ENCODE data around the gene CBS.
"Not testable (repeated sequence)": the region's sequence is repeated elsewhere in the genome, so short reads cannot be mapped to it uniquely, and the experiment has no call there.

The CBS gene

GRCh38 chr21:43068065-43068464 is 7.6 kb downstream of the CBS start:
- DNase-seq (ENCODE audit: low read depth, low spot score): not testable (repeated sequence)

- not testable (repeated sequence) for DNase-seq (ENCODE audit: low read depth, low spot score)
Measured at GRCh38 chr21:43066690-43067089, 8.9 kb downstream of the CBS start.

- not testable (repeated sequence) for DNase-seq (ENCODE audit: low read depth, low spot score)
Measured at GRCh38 chr21:43065991-43066390, 9.6 kb downstream of the CBS start.

- DNase-seq (ENCODE audit: low read depth, low spot score): not testable (repeated sequence)
Measured at GRCh38 chr21:43064265-43064917, 11.2 kb downstream of the CBS start.

- DNase-seq (ENCODE audit: low read depth, low spot score): not testable (repeated sequence)
Measured at GRCh38 chr21:43062955-43063664, 12.5 kb downstream of the CBS start.

GRCh38 chr21:43053112-43053511 is 22.5 kb downstream of the CBS start:
- not testable (repeated sequence) for DNase-seq (ENCODE audit: low read depth, low spot score)

GRCh38 chr21:43045876-43046821 is 29.5 kb downstream of the CBS start:
- not testable (repeated sequence) for DNase-seq (ENCODE audit: low read depth, low spot score)

GRCh38 chr21:43045165-43045875 is 30.3 kb downstream of the CBS start:
- DNase-seq (ENCODE audit: low read depth, low spot score): not testable (repeated sequence)

- not testable (repeated sequence) for DNase-seq (ENCODE audit: low read depth, low spot score)
Measured at GRCh38 chr21:43044547-43044946, 31.1 kb downstream of the CBS start.

GRCh38 chr21:43043291-43043690 is 32.3 kb downstream of the CBS start:
- not testable (repeated sequence) for DNase-seq (ENCODE audit: low read depth, low spot score)

GRCh38 chr21:43042169-43042568 is 33.5 kb downstream of the CBS start:
- not testable (repeated sequence) for DNase-seq (ENCODE audit: low read depth, low spot score)

- not testable (repeated sequence) for DNase-seq (ENCODE audit: low read depth, low spot score)
Measured at GRCh38 chr21:43038659-43039044, 37.0 kb downstream of the CBS start.

GRCh38 chr21:43037918-43038658 is 37.5 kb downstream of the CBS start:
- DNase-seq (ENCODE audit: low read depth, low spot score): not testable (repeated sequence)

GRCh38 chr21:43036889-43037288 is 38.7 kb downstream of the CBS start:
- DNase-seq (ENCODE audit: low read depth, low spot score): not testable (repeated sequence)

GRCh38 chr21:43034826-43035225 is 40.8 kb downstream of the CBS start:
- DNase-seq (ENCODE audit: low read depth, low spot score): no peak

- DNase-seq (ENCODE audit: low read depth, low spot score): no peak
Measured at GRCh38 chr21:43034101-43034500, 41.5 kb downstream of the CBS start.

- DNase-seq (ENCODE audit: low read depth, low spot score): no peak
Measured at GRCh38 chr21:43031121-43031619, 44.5 kb downstream of the CBS start.

- DNase-seq (ENCODE audit: low read depth, low spot score): no peak
Measured at GRCh38 chr21:43029785-43030184, 45.9 kb downstream of the CBS start.

- no peak for DNase-seq (ENCODE audit: low read depth, low spot score)
Measured at GRCh38 chr21:43027846-43028731, 47.5 kb downstream of the CBS start.
